Endodermal cell (in vitro differentiated cells): ENCODE data around the gene PLK4. TPM values are rescaled to one million over a fixed set of nuclear protein-coding genes. Genes with fewer than 3 reads are reported as not detected.
A peak's percentile ranks its signal among the peaks of the same experiment; 100 is the strongest.

Experiments used
- DNase-seq: peaks from one replicate; pipeline ENCODE4 v3.0.0-alpha.2; 2017
- H3K27ac ChIP-seq: 2 replicates; pipeline ENCODE4 v1.5.1; 2013; ENCODE audit warnings: mild to moderate bottlenecking, low read depth, low read length, moderate library complexity
- H3K27me3 ChIP-seq: 2 replicates; pipeline ENCODE4 v1.6.1; 2013; ENCODE audit warnings: mild to moderate bottlenecking, low read length, moderate library complexity; ENCODE audit not compliant: insufficient read depth, control insufficient read depth, poor library complexity, severe bottlenecking
- H3K36me3 ChIP-seq: 2 replicates; pipeline ENCODE4 v1.7.0; 2013; ENCODE audit warnings: mild to moderate bottlenecking, low read length, moderate library complexity; ENCODE audit not compliant: control insufficient read depth, insufficient read depth
- H3K4me1 ChIP-seq: one replicate; pipeline ENCODE4 v1.7.0; 2013; ENCODE audit warnings: low read length; ENCODE audit not compliant: control insufficient read depth, insufficient read depth
- H3K4me3 ChIP-seq: 2 replicates; pipeline ENCODE4 v1.5.1; 2013; ENCODE audit warnings: mild to moderate bottlenecking, low read length, moderate library complexity
- H3K9ac ChIP-seq: 2 replicates; pipeline ENCODE4 v1.6.1; 2013; ENCODE audit warnings: mild to moderate bottlenecking, low read length, moderate library complexity; ENCODE audit not compliant: poor library complexity, severe bottlenecking; ENCODE audit errors: extremely low read depth
- H3K9me3 ChIP-seq: 2 replicates; pipeline ENCODE4 v1.6.1; 2013; ENCODE audit warnings: mild to moderate bottlenecking, low read length, moderate library complexity; ENCODE audit not compliant: control insufficient read depth
- H3K27ac Mint-ChIP-seq: 2 replicates; pipeline ENCODE4 v1.8.0; 2020; ENCODE audit warnings: mixed read lengths
- H3K27me3 Mint-ChIP-seq: 2 replicates; pipeline ENCODE4 v1.8.0; 2021; ENCODE audit warnings: mild to moderate bottlenecking, mixed read lengths; ENCODE audit not compliant: insufficient read depth
- H3K36me3 Mint-ChIP-seq: 2 replicates; pipeline ENCODE4 v1.8.0; 2020; ENCODE audit warnings: low read depth, mixed read lengths
- H3K4me1 Mint-ChIP-seq: 2 replicates; pipeline ENCODE4 v1.8.0; 2020; ENCODE audit warnings: mixed read lengths
- H3K4me3 Mint-ChIP-seq: 2 replicates; pipeline ENCODE4 v1.8.0; 2020; ENCODE audit warnings: mild to moderate bottlenecking, moderate library complexity, mixed read lengths
- H3K9me3 Mint-ChIP-seq: 2 replicates; pipeline ENCODE4 v1.8.0; 2020; ENCODE audit warnings: mild to moderate bottlenecking, mixed read lengths
- CTCF ChIP-seq: fragments of 200-600 bp; sonication (generic); conservative IDR thresholded peaks from 2 replicates; pipeline ENCODE4 v1.5.0; 2021; ENCODE audit warnings: antibody characterized with exemption, mild to moderate bottlenecking
- WGBS, 2 experiments: methylation state at CpG; one replicate each; pipeline versions ENCODE4 v1.1.5 to v1.1.7; 2013; ENCODE audit warnings: missing lambda C conversion rate in 2 of 2, mixed read lengths in 1 of 2; ENCODE audit not compliant: insufficient coverage in 1 of 2, insufficient read length in 1 of 2; 5-methylcytosine and 5-hydroxymethylcytosine counted together
- total RNA-seq, 2 donors: library from RNA; stranded (reverse); fragmentation: NEBNext Ultra II Directional in 1 of 2; extraction: Animal tissue kit (Norgen Biotek cat#: 25700) in 1 of 2; gene quantifications; 2 replicates in 1 of 2; 3 replicates in 1 of 2; pipeline ENCODE4 v1.2.1, GENCODE V29; 2021

PLK4 gene
- total RNA-seq, 2 donors from 2014 or later: 28.7 to 31.3 TPM

GRCh38 chr4:127881563-127881864, 821 bp downstream of the PLK4 start:
- Mint-ChIP-seq H3K4me1 (peaks cover 6% of the 10 kb centered on the region), H3K27me3 (no peaks in the 10 kb centered on the region), H3K9me3 (no peaks in the 10 kb centered on the region), H3K27ac (peak overlapping the region; percentile 100), H3K36me3 (peaks cover 22% of the 10 kb centered on the region), H3K4me3 (peak overlapping the region; percentile 100)
- Histone ChIP-seq H3K9ac (peak overlapping the region; percentile 94), H3K27ac (no peak overlapping the region), H3K4me1 (no peaks in the 10 kb centered on the region), H3K9me3 (no peaks in the 10 kb centered on the region), H3K4me3 (peak overlapping the region; percentile 90), H3K36me3 (peaks cover 37% of the 10 kb centered on the region), H3K27me3 (no peaks in the 10 kb centered on the region)
- TF ChIP-seq CTCF: no peak
- DNase-seq: no peak
- WGBS, 2 experiments: 0 to 1% methylated on average over 4 to 7 of the region's 7 CpGs

GRCh38 chr4:127888559-127888958, 7.9 kb downstream of the PLK4 start:
- H3K9me3 ChIP-seq: peaks cover 22% of the 10 kb centered on the region
- WGBS, 2 experiments: no CpG with 5 or more reads among the region's 1 CpG
- H3K4me3 Mint-ChIP-seq: no peak overlapping the region
- H3K9ac ChIP-seq: no peak overlapping the region
- DNase-seq: no peak
- H3K9me3 Mint-ChIP-seq: no peaks in the 10 kb centered on the region
- no peak for TF ChIP-seq CTCF
- H3K27me3 Mint-ChIP-seq: no peaks in the 10 kb centered on the region
- H3K4me3 ChIP-seq: no peak overlapping the region
- H3K4me1 ChIP-seq: no peaks in the 10 kb centered on the region
- H3K27ac ChIP-seq: no peak overlapping the region
- no peak overlapping the region for H3K27ac Mint-ChIP-seq
- no peaks in the 10 kb centered on the region for H3K27me3 ChIP-seq
- peaks cover 2% of the 10 kb centered on the region for H3K4me1 Mint-ChIP-seq
- peaks cover 90% of the 10 kb centered on the region for H3K36me3 ChIP-seq
- peaks cover 55% of the 10 kb centered on the region for H3K36me3 Mint-ChIP-seq

- no peak overlapping the region for H3K4me3 ChIP-seq
- no peaks in the 10 kb centered on the region for H3K9me3 Mint-ChIP-seq
- no peak overlapping the region for H3K9ac ChIP-seq
- H3K4me3 Mint-ChIP-seq: no peak overlapping the region
- peaks cover 89% of the 10 kb centered on the region for H3K36me3 ChIP-seq
- H3K27ac ChIP-seq: no peak overlapping the region
- 93 to 100% methylated on average over 1 to 3 of the region's 3 CpGs for WGBS, 2 experiments
- H3K4me1 Mint-ChIP-seq: peaks cover 2% of the 10 kb centered on the region
- no peak overlapping the region for H3K27ac Mint-ChIP-seq
- H3K9me3 ChIP-seq: peaks cover 22% of the 10 kb centered on the region
- H3K27me3 Mint-ChIP-seq: no peaks in the 10 kb centered on the region
- TF ChIP-seq CTCF: no peak
- H3K4me1 ChIP-seq: no peaks in the 10 kb centered on the region
- peaks cover 55% of the 10 kb centered on the region for H3K36me3 Mint-ChIP-seq
- H3K27me3 ChIP-seq: no peaks in the 10 kb centered on the region
- no peak for DNase-seq
These were observed 9.2 kb downstream of the PLK4 start for GRCh38 chr4:127889903-127890302.
